DMS53 (cell line): ENCODE measurements around the gene DMWD.
"Not testable (repeated sequence)": the region's sequence is repeated elsewhere in the genome, so short reads cannot be mapped to it uniquely, and the experiment has no call there.

ENCODE experiments used
- DNase-seq: peaks from one replicate; lab custom pipeline; 2025; lab: John Stamatoyannopoulos, UW

Gene DMWD

DNA sequence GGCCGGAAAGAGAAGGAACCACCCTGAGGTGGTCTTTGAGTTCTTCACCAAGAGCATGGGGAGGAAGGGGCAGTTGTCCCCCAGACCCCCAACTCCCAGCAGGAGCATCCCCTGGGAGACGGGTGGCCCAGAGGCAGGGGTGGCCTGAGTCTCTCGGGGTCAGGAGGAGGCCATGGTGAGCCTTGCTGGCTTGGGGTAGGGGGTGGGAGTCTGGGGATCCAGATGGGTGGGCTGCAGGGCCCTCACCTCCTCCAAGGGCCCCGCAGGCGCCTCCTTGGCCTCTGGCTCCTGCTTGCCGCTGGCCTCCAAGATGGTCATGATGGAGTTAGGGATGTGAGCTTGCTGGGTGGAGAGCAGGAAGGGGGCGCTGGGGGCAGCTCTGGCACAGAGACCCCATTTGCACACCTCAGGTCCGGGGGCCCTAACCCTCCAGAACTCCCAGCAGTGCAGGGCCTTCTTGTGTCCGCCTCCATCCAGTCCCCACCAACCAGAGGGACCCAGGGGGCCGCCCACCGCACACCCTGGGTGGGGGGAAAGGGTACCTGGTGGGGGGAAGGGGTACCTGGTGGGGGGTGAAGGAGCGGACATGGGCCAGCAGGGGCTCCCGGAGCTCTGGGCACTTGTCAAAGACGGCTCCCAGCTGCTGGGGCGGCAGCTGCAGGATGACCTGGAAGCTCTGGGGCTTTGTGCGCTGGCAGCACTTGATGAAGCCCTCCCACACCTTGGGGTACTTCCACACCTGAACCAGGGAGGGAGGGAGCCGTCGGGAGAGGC lies 23.8 kb upstream of the DMWD start:
- peak; percentile 45 for DNase-seq

DNA sequence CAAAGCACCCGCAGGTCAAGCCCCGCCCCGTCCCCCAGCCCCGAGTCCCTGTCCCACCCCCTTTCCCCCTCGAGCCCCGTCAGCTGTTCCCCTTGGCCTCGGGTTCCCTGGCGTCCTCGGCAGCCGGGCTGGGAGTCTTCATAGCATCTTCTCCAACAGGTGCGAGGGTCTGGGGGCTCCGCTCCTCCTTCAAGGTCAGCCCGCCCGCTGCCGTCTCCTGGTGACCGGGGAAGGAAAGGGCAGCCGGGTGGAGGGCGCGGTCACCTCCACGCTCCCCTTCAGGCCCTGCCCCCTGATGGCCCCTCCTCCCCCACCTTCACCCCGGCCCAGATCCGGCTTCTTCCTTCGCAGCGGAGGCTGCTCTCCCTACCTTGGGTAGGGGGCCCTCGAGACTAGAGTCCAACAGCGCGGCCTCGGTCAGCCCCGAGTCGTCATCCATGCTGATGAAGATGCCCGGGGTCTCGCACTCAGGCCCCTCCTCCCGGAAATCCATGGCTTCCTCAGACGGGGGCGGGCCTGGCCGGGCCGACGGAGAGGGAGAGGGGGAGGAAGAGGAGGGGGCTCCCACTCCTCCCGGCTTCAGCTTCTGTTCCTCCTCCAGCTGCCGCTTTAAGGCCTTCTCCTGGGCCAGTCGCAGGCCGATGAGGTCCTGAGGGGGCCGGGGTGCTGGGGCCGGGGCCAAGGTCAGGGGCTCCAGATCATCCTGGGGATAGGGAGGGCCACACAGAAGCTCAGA lies 23.0 kb upstream of the DMWD start:
- DNase-seq, result no peak

DNA sequence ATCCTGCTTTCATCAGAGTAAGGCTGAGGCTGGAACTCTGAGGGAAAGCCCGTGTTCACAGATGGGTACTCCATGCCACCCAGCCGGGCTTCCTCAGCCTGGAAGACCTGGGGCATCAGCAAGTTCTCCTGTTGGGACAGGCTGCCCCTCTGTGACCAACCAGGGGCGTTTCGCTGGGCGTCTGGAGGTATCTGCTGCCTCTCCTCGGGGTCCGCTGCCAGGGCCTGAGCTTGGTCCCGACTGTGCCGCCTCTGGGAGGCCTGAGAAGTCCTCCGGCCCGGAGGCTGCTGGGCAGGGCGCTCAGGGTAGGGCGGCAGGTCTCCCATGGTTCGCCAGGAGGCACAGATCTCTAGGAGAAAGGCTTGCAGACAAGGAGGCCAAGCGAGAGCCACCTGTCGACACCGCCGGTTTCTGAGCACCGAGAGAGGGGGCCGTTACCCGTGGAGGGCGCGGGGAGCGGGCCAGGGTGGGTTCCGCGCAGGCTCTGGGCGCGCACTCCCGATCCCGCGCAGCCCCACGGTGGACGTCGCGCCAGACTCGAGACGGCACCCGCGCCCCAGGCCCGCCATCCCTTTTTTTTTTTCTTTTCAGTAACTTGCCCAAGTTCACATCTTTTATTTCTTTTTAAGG lies 22.3 kb upstream of the DMWD start, which contains the start of gene RSPH6A:
TSS of gene RSPH6A (minus strand) at position 458 of the 630 bp plus-strand sequence. CDS start at position 326, 132 bp downstream.
- DNase-seq, result no peak

DNA sequence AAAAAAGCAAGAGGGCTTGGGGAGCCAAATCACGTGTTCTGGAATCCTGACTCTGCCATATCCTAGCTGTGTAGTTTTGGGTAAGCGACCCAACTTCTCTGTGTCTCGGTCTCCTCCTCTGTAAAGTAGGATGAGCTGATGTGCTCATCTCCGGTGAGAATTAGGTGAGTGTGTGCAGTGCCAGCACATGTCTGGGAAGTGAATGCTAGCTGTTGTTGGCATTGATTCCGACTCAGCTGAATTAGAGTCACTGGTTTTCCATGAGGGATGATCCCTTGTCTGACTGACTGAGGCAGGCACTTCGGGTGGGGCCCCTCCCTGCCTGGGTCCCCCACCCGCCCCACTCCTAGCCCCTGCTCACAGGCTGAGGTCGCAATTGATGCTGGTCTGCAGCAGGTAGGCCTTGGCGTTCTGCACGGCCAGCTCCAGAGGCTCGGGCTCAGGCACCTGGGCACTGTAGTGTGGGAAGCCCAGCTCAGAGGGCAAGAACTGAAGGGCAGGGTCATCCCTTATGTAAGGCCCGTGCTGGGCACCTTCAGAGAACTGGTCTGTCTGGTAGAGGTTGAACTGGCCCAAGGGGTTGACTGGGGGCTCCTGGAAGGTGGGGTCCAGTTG lies 21.6 kb upstream of the DMWD start:
- DNase-seq, result no peak

DNA sequence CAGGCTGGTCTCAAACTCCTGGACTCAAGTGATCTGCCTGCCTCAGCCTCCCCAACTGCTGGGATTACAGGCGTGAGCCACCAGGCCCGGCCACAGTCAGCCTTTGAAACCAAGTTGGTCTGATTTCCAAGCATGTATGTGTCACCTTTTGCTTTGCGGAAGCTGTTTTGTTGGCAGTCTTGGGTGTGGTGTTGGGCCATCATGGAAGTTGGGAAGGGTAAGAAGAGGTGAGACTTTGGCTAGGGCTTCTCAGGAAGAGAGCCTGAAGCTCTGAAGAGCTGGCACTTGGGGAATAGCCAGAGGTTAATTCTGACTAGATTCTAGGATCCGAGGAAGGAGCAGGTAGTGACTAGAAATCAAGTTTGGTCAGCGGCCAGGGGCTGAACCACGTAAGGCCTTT lies 19.7 kb upstream of the DMWD start:
- DNase-seq, result no peak

DNA sequence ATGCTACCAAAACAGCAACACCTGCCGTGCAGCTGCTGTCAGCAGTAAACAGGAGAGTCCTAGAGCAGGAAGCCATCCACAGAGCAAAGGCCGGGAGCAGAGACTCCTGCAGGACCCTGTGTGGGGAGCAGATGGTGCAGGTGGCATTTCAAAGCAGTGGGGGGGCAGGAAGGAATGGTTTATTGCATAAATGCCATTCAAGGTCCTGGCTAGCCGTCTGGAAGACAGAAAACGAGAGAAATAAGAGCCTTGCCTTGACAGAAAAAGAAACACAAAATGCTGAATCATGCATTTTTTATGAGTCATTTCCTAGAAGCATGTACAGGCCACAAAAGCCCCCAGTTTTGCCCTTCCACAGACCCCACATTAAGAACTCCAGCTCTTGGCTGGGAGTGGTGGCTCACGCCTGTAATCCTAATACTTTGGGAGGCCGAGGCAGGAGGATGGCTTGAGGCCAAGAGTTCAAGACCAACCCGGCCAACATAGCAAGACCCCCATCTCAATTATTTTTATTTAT lies 17.1 kb upstream of the DMWD start:
- peak; percentile 97 for DNase-seq

DNA sequence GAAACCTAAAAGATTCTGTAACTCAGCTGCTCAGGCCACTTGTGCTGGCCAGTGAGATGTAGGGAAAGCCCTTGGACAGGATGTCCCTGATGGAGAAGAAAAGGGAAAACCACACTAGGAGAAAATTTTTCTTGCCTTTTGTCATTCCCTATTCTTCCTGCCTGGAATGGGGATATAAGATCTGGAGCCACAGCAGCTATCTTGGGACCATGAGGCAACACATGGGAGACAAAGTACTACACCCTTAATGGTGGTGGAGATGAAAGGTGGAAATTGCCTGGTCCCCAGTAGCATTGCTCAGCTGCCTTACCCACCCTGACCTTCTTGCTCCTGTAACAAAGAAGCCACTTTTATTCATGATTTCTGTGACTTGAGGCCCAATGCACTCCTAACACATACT lies 13.1 kb upstream of the DMWD start:
- no peak for DNase-seq

DNA sequence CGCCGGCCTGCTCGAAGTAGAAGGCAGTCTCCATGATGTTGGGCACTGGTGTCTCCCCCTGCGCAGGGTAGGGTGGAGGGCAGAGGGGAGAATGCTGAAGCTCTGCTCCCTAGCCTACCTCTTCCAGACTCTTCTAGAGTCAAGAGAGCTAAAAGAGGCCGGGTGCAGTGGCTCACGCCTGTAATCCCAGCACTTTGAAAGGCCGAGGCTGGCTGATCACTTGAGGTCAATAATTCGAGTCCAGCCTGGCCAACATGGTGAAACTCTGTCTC lies 12.2 kb upstream of the DMWD start:
- no peak for DNase-seq

DNA sequence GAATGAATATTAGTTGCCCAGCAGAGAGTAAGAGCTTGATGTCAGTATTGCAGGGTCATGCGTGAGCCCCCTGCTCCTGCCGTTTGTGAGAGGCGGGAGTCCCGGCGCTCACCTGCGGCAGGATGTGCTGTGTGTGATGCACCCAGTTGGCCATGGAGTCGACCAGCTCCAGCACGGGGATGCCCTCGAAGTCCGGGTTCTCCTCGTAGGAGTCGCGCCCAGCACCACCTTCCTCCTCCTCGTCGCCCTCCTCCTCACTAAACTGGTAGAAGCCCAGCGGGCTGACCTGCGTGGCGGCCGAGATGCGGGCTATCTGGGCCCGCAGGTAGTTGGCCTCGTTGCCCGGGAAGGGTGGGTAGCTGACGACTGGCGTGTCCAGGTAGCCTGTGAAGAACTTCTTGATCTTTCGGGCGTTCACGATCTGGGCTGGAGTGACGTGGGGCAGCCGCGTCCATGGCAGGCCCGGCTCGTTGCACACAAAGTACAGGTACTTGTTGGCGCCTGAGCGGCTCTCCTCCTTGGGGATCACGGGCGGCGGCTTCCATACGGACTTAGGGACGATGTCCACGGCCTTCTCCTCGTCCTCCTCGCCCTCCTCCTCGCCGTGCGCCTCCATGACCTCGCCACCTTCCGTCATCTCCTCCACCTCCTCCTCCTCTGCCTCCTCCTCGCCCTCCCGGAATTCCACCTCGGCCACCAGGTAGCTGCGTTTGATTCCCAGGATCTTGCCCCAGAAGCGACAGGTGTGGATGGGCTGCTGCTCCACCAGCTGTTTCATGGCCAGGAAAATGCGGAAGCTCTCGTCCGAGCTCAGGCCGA lies 11.7 kb upstream of the DMWD start:
- no peak for DNase-seq

DNA sequence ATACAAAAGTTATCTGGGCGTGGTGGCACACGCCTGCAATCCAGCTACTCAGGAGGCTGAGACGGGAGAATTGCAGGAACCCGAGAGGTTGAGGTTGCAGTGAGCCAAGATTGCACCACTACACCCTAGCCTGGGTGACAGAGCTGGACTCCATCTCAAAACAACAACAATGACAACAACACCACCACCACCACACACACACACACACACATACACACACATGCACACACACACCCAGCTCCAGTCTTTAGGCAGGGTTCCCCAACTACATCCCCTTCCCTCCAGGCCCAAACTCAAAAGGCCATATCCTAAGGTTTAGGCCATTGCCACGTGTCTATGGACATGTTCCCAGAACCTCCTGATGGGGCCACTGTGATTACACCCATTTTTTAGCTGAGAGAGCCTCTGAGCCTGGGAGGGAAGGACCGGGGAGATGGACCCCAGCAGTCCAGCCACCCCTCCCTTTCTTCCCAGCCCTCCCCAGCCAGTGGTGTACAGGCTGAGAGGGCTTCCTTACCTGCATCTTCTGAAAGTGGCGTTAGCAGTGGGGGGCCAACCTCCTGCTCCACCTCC lies 9.0 kb upstream of the DMWD start:
- DNase-seq, result no peak

DNA sequence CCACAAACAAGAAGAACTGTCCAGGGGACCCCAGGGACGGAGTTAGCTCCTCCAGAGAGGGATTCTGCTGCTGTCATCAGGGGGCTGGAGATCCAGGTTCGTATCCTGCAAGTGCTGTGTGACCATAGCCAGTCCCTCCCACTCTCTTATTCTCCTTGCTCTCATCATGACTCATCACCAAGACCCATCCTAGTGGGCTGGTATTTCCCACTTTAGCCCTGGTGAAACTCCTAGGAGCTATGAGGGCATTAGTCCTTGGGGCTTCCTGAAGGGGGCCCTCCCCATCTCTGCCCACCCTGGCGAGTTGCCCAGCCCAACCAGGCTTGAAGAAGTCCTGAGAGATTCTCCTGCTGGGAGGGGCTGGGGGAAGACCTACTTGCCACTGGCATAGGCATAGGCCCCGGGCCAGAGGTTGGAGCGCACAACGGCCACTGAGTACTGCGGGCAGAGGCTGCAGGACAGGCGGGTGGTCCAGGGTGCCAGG lies 7.5 kb upstream of the DMWD start:
- DNase-seq, result no peak

DNA sequence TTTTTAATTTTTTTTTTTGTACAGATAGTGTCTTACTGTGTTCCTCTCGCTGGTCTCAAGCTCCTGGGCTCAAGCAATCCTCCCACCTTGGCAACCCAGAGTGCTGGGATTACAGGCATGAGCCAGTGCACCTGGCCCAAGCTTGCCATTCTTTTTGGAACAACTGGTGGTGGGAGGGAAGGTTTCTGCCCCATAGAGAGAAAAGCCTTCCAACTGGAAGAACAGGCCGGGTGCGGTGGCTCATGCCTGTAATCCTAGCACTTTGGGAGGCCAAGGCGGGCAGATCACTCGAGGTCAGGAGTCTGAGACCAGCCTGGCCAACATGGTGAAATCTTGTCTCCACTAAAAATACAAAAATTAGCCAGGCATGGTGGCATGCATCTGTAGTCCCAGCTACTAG lies 6.9 kb upstream of the DMWD start:
- DNase-seq, result not testable (repeated sequence)

DNA sequence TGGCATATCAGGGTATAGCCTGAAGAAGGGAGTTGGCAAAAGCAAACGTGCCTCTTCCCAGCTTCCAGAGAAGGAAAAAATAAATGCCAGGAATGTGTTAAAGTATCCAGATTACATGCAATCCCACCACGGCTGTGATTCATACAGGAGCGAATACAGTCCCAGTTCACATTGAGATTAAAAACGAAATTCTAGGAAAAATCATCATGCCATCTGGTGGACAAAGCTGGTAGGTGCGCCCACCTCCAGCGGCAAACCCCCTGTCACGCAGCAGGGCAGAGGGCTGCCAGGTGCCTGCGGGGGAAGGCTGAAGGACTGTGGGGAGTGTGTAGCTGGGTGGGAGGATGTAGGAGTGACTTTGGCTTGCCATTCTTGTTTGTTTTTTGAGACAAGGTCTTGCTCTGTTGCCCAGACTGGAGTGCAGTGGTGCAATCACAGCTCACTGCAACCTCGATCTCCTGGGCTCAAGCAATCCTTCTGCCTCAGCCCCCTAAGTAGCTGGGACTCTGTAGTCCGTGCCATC lies 6.4 kb upstream of the DMWD start:
- DNase-seq, result peak; percentile 78

DNA sequence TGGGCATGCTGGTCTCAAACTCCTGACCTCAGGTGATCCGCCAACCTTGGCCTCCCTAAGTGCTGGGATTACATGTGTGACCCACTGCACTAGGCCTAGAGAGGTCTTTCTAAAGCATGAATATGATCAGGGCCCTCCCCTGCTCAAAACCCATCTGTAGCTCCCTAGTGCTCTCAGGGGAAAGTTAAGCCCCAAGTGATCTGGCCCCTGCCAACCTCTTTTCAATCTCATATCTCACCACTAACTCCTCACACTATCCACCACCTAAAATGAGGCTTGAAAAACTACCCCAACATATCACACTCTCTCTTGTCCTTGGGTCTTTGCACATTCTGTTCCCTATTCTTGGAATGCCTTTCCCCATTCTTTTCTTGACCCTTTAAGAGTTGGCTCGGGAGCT lies 2.0 kb upstream of the DMWD start:
- DNase-seq, result no peak

DNA sequence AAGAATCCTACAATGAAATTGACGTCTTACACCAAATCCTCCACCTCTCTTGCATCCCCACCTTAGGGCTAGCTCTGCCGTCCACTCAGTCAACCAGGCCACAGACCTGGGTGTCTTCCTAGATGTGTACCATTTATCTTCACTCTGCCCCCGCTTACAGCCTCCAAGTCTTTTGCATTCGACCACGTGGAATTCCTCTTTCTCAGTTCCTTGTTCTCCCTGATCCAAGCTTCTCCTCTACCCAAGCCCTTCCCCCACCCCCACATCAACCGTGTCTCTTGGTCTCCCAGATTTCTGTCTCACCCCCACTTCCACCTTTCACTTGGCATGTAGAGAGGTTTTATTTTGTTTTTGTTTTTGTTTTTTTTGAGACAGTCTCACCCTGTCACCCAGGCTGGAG lies 1.2 kb upstream of the DMWD start:
- no peak for DNase-seq

DNA sequence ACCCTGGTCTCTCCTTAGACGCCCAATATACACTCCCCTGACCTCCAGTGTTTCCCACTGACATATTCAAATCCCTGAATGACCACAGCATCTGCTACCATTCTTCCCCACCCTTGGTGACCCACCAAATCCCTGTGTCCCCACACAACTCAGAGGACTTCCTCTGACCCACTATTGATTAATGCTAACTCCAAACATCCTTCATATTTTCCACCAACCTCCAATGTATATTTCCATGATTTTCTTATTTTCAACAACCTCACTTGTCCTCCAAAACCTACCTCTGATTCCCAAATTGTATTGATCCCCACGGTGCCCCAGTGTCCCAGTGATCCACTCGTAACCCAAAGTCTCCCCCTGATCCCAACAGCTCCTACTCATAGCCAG lies 526 bp upstream of the DMWD start:
- no peak for DNase-seq

DNA sequence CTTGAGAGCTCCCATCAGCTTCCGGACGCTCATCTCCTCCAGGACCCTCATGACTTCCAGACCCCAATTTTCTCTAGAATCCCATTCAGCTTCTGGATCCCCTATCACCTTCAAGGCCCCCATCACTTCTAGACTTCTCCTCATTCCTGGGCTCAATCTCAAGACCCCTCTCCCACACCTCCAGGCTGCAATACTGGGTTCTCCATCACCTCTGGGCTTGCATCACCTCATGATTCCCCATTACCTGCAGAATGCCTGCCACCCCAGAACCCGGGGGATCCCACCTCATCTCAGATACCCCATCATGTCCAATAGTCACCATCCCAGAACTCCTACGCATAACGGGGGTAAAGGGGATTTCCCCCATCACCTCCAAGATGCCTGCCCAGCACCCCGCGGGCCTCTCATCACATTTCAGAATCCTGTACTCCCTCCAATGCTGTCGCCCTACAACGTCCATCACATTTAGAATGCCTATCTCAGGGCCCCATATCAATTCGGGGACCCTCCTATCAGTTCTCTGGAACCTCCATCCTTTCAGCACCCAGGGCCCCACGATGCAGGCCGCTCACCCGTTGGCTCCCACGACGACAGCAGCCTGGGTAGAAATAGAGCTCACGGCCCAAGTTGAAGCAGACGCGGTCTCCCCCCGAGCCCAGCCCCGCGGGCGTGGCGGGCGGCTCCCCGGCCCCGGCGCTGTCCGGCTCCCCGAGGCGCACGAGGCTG lies 738 bp downstream of the DMWD start:
- DNase-seq, result no peak

DNA sequence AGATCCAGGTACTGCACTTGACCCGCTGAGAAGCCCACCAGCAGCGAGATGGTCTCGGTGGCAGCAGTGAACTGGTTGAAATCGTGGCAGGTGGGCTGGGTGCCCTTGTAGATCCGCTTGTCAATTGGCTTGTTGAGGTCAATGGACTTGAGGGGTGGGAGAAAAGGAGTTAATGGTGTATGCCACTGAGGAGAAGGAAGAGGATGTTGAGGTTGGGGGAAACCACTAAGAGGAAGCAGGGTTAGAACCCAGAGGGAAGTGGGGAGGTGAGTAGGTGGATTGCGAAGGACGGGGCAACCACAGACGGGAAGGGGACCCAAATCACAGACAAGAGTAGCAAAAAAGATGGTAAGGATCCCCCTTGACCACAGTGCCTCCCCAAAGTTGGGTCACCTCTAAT lies 1.7 kb downstream of the DMWD start:
- no peak for DNase-seq

DNA sequence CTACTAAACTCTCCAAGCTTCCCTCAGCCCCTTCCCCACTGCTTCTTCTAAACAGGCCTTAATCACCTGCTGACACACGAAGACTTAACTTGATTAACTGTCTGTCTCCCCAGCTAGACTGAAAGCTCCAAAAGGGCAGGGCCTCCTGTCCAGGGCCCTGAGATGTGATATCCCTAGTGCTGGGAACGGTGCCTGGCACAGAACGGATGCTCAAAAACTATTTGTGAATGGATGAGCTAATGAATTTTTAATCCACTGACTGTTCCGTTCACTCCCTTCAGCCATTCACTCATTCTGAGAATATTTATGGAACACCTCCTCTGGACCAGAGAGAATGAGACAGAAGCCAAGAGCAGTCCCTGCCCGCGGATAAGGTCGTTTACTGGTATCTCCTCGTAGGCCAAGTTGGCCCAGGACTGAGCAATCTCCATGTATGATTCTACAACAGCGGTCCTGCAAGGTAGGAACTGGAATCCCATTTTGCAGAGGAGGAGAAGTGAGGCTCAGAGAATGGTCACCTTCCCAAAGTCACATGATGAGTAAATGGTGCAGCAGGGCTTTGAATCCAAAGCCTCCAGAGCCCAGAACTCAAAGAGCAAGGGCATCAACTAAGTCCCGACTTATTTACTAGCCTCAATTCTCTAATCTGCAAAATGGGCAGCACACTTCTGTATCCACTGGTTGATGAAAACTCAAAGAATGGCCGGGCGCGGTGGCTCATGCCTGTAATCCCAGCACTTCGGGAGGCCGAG lies 3.4 kb downstream of the DMWD start:
- DNase-seq, result no peak

DNA sequence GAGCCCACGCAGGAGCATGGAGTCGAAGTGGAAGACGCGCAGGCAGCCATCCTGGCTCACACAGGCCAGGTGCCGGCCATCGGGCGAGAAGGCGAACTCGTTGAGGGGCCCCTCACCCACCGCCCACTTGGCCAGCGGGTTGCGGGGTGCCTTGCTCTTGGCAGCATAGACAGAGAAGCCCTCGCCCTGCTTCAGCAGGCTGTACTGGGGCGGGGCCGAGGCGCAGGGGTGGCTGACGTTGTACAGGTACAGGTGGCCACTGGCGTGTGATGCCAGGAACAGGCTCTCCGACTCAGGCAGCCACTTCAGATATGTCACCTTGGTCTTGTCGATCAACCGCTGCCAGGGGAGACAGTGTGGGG lies 6.1 kb downstream of the DMWD start:
- no peak for DNase-seq
